Cardiac atrium fibroblast (primary cell): ENCODE results near the gene AIFM1. TPM values are rescaled to one million over a fixed set of nuclear protein-coding genes. Genes with fewer than 3 reads are reported as not detected.

Source experiments
- total RNA-seq: library from RNA; depleted of rRNA; stranded (reverse); fragments of >200 nt; gene quantifications from 2 replicates; pipeline ENCODE4 v1.2.3, GENCODE V29; 2015

AIFM1 gene
- total RNA-seq, result 12.6 and 14.8 TPM in 2 replicates

GRCh38 chrX:130165703-130166502 is at the start of gene AIFM1:
TSS of gene AIFM1 (minus strand) at chrX:130165841. CDS start at chrX:130165656, 185 bp downstream.

GRCh38 chrX:130171446-130172126 is 5.9 kb upstream of the AIFM1 start, which contains the start of gene RAB33A:
TSS of gene RAB33A (plus strand) at chrX:130171962. CDS start at chrX:130172063, 101 bp downstream.

GRCh38 chrX:130110379-130111219 is 55.0 kb downstream of the AIFM1 start, which contains the start of gene ELF4:
TSS of gene ELF4 (minus strand) at chrX:130110497. CDS start at chrX:130081330, 29,167 bp downstream.

Other genes with a start within 250 kb of the AIFM1 start
- 2.3 and 3.4 TPM in 2 replicates for gene BCORL1, start 183.2 kb downstream of the AIFM1 start, total RNA-seq
- 7.9 and 9.2 TPM in 2 replicates for gene ELF4, start 55.3 kb downstream of the AIFM1 start, total RNA-seq
- gene RAB33A, start 6.1 kb upstream of the AIFM1 start, total RNA-seq, result 0.54 and 0.65 TPM in 2 replicates
- gene ZNF280C, start 103.1 kb upstream of the AIFM1 start, total RNA-seq, result 2.3 and 2.9 TPM in 2 replicates
- gene SLC25A14, start 174.1 kb upstream of the AIFM1 start, total RNA-seq, result 6.3 and 7.8 TPM in 2 replicates
- gene GPR119, start 219.8 kb upstream of the AIFM1 start, total RNA-seq, result not detected in 2 replicates
- gene RBMX2, start 236.1 kb upstream of the AIFM1 start, total RNA-seq, result 8.3 and 11.4 TPM in 2 replicates